ENCODE results near the gene SORBS1. TPM values are rescaled to one million over a fixed set of nuclear protein-coding genes. Genes with fewer than 3 reads are reported as not detected.

The SORBS1 gene
- total and polyA plus RNA-seq, 9 of the 15 experiments (the other 6 are each of a cell fraction or from before 2014, with no cell fraction given), result 2.0 to 13.3 (median 6.5) TPM

GRCh38 chr10:95401704-95402469, 159.3 kb downstream of the SORBS1 start:
- Histone ChIP-seq H3K79me2 (ENCODE audit: control insufficient read depth, insufficient read depth, low read length) (no peaks in the 10 kb centered on the region), H3K27me3 (ENCODE audit: control insufficient read depth in 2 of 2, insufficient read depth in 2 of 2, low read length in 2 of 2) (no peaks in the 10 kb centered on the region), H3K9me1 (ENCODE audit: control insufficient read depth, insufficient read depth, low read length) (no peaks in the 10 kb centered on the region), H3K4me2 (ENCODE audit: insufficient read depth, low read length) (no peak overlapping the region), H3K9me3 (replicated peaks; ENCODE audit: control insufficient read depth, insufficient read depth, low read depth, low read length) (no peaks in the 10 kb centered on the region), H2AFZ (ENCODE audit: low read depth, low read length) (no peak overlapping the region), H3K27ac (ENCODE audit: extremely low read depth, low read depth, low read length) (no peak overlapping the region), H3K4me1 (replicated peaks in 1 of 2; ENCODE audit: control insufficient read depth in 2 of 2, insufficient read depth in 2 of 2, low read length in 2 of 2) (peaks cover 1 to 13% of the 10 kb centered on the region in 2 experiments; a peak in 4 of 5 replicates), H3K4me3 (no peak overlapping the region), H3K9ac (ENCODE audit: insufficient read depth in 1 of 2, low read depth in 2 of 2, low read length in 2 of 2) (no peak overlapping the region), H4K20me1 (replicated peaks; ENCODE audit: control insufficient read depth, insufficient read depth, low read length) (no peaks in the 10 kb centered on the region), H3K36me3 (ENCODE audit: control insufficient read depth, insufficient read depth, low read length) (0 out of 3 replicates have a peak, but pooled peaks cover under 1% of the 10 kb centered on the region)
- in situ Hi-C loops (cut with MboI) (no loop called here), intact Hi-C loops (cut with micrococcal nuclease) (no loop called here)
- WGBS (ENCODE audit: insufficient coverage, low coverage, missing lambda C conversion rate), result 50% methylated on average over 1 of the region's 1 CpG
- TF ChIP-seq, protein P1, sequence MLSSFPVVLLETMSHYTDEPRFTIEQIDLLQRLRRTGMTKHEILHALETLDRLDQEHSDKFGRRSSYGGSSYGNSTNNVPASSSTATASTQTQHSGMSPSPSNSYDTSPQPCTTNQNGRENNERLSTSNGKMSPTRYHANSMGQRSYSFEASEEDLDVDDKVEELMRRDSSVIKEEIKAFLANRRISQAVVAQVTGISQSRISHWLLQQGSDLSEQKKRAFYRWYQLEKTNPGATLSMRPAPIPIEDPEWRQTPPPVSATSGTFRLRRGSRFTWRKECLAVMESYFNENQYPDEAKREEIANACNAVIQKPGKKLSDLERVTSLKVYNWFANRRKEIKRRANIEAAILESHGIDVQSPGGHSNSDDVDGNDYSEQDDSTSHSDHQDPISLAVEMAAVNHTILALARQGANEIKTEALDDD (IDR thresholded peaks at IDR 0.05), result no peak
- TF ChIP-seq, protein P2, sequence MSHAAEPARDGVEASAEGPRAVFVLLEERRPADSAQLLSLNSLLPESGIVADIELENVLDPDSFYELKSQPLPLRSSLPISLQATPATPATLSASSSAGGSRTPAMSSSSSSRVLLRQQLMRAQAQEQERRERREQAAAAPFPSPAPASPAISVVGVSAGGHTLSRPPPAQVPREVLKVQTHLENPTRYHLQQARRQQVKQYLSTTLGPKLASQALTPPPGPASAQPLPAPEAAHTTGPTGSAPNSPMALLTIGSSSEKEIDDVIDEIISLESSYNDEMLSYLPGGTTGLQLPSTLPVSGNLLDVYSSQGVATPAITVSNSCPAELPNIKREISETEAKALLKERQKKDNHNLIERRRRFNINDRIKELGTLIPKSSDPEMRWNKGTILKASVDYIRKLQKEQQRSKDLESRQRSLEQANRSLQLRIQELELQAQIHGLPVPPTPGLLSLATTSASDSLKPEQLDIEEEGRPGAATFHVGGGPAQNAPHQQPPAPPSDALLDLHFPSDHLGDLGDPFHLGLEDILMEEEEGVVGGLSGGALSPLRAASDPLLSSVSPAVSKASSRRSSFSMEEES (CRISPR knock-in tag; IDR thresholded peaks at IDR 0.05), result peak; percentile 77
- no peak for FAIRE-seq
- BruUV-seq (replicated peaks), result no TSS peak
- CTCF ChIA-PET (ENCODE audit: low intra/inter-chr PET ratio), result no interaction called here
- DNase-seq (ENCODE audit: extremely low read depth in 1 of 4, low spot score in 3 of 4), result no peak
- ATAC-seq, result no peak
- POLR2A ChIA-PET, result interaction anchor here (1.1 kb wide), 1 partner anchor 10 kb away, joined by 4 read pairs; no protein-coding TSS in a partner anchor
